ENCODE data around the gene PDZRN3. TPM values are rescaled to one million over a fixed set of nuclear protein-coding genes. Genes with fewer than 3 reads are reported as not detected.

The PDZRN3 gene
- total and polyA plus RNA-seq, 2 donors (not counting 3 experiments of a cell fraction or from before 2014, with no cell fraction given), result not detected

DNA sequence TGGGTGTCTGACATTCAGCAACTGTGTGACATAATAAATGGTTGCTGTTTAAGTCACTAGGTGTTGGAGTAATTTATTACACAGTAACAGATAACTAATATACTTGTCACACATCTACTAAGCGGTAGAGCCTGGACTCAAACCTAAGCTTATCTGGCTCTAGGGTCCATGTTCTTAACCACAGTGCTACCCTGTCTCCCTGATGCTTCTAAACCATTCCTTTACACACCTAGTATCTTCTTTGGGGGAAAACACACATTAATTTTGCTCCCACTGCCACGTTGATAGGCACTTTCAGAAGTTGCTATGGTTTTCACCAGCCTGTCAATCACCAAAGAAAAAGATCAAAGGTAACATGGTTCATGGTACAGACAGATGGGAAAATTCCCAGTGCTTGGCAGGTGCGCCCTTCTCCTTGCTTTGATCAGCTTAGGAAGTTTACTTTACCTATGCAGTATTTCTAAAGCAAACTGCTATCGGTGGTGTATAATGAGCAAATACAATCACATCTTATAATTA is 150.8 kb downstream of the PDZRN3 start:
- FAIRE-seq, result no peak
- BruUV-seq (replicated peaks), result no TSS peak

More for the DNA sequence above, 150.8 kb downstream of the PDZRN3 start:
- CTCF ChIA-PET, result no interaction called here
- no peak for DNase-seq (ENCODE audit: low read depth, low spot score)
- Histone ChIP-seq H3K4me2 (ENCODE audit: insufficient read depth, low read length) (no peak overlapping the region), H3K79me2 (ENCODE audit: control insufficient read depth, insufficient read depth, low read length) (no peaks in the 10 kb centered on the region), H3K4me1 (ENCODE audit: control insufficient read depth, extremely low read depth, insufficient read depth, low read length) (no peaks in the 10 kb centered on the region), H2AFZ (ENCODE audit: low read depth, low read length) (no peak overlapping the region), H3K9ac (replicated peaks; ENCODE audit: extremely low read depth, insufficient read depth, low read length) (no peak overlapping the region), H3K27ac (ENCODE audit: insufficient read depth, low read depth, low read length) (no peak overlapping the region), H3K36me3 (ENCODE audit: control insufficient read depth in 2 of 2, extremely low read depth in 1 of 2, insufficient read depth in 2 of 2, low read length in 2 of 2) (no peaks in the 10 kb centered on the region), H4K20me1 (replicated peaks; ENCODE audit: control insufficient read depth, extremely low read depth, insufficient read depth, low read length) (no peaks in the 10 kb centered on the region), H3K4me3 (replicated peaks in 1 of 3; ENCODE audit: insufficient read depth in 1 of 3, low read depth in 1 of 3, low read length in 3 of 3) (no peak overlapping the region), H3K9me3 (replicated peaks; ENCODE audit: control insufficient read depth, insufficient read depth, low read length) (no peaks in the 10 kb centered on the region), H3K27me3 (ENCODE audit: control insufficient read depth in 2 of 2, insufficient read depth in 2 of 2, low read length in 2 of 2) (no peaks in the 10 kb centered on the region), H3K9me1 (replicated peaks; ENCODE audit: control insufficient read depth, extremely low read depth, insufficient read depth, low read length) (no peaks in the 10 kb centered on the region)
- POLR2A ChIA-PET, result no interaction called here
- intact Hi-C loops (cut with micrococcal nuclease), result no loop called here
- dilution Hi-C loops (cut with MboI; ENCODE audit: extremely low pct_ligation_motif_present, low sequenced_read_pairs), result no loop called here
- TF ChIP-seq CTCF (IDR thresholded peaks at IDR 0.05; ENCODE audit: extremely low read depth in 1 of 2, insufficient read depth in 1 of 2, low read depth in 1 of 2, low read length in 2 of 2) (no peak), JUN (IDR thresholded peaks at IDR 0.05; ENCODE audit: borderline replicate concordance, insufficient read depth, insufficient read length, low read depth) (no peak), MYC (IDR thresholded peaks at IDR 0.05; ENCODE audit: low read depth, low read length) (no peak), POLR2A (IDR thresholded peaks at IDR 0.05; ENCODE audit: low read depth, low read length) (no peak), FOS (IDR thresholded peaks at IDR 0.05; ENCODE audit: borderline replicate concordance, insufficient read depth, low read length) (no peak), GATA2 (IDR thresholded peaks at IDR 0.05; ENCODE audit: insufficient read depth, insufficient read length, low read depth, low read length) (no peak), EZH2 (IDR thresholded peaks at IDR 0.05; ENCODE audit: borderline replicate concordance, low read depth, low read length, severe bottlenecking) (no peak), POLR2AphosphoS5 (IDR thresholded peaks at IDR 0.05; ENCODE audit: insufficient read depth, low read depth, low read length) (no peak)
- TF ChIP-seq, protein P1, sequence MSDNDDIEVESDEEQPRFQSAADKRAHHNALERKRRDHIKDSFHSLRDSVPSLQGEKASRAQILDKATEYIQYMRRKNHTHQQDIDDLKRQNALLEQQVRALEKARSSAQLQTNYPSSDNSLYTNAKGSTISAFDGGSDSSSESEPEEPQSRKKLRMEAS (IDR thresholded peaks at IDR 0.05; ENCODE audit: insufficient read depth, insufficient read length), result no peak
